ENCODE results near the gene WDR59. TPM values are rescaled to one million over a fixed set of nuclear protein-coding genes. Genes with fewer than 3 reads are reported as not detected.

The WDR59 gene
- total and polyA plus RNA-seq, 2 of the 4 experiments (the other 2 are of a cell fraction) = 29.4 to 44.6 TPM

GRCh38 chr16:74949309-74949708, 35.6 kb downstream of the WDR59 start:
- no peaks in the 10 kb centered on the region; a peak in 1 of 4 replicates for H3K79me1 ChIP-seq (ENCODE audit: low read depth in 1 of 2, low read length in 2 of 2)
- no peak overlapping the region for H3K23ac ChIP-seq (ENCODE audit: low read depth, low read length)
- H2BK5ac ChIP-seq (ENCODE audit: low read depth, low read length, poor library complexity, severe bottlenecking) = no peak overlapping the region
- no peak overlapping the region for H4K91ac ChIP-seq (ENCODE audit: insufficient read depth, low read depth, low read length)
- DNase-seq (no peak), ATAC-seq (ENCODE audit: low read depth) (no peak)
- H3K4me2 ChIP-seq (ENCODE audit: low read depth, low read length) = no peak overlapping the region
- no peaks in the 10 kb centered on the region; the same call in 1 of the 2 replicates for H3K9me1 ChIP-seq (ENCODE audit: insufficient read depth, low read length)
- no peak overlapping the region for H4K8ac ChIP-seq (ENCODE audit: low read depth in 2 of 2, low read length in 2 of 2)
- no peaks in the 10 kb centered on the region for H3K9me3 ChIP-seq (ENCODE audit: control insufficient read depth, insufficient read depth, low read length)
- intact Hi-C loops (cut with micrococcal nuclease) (no loop called here), in situ Hi-C loops (cut with MboI; ENCODE audit: low sequenced_read_pairs) (no loop called here), dilution Hi-C loops (cut with HindIII; ENCODE audit: low sequenced_read_pairs, unreplicated experiment) (no loop called here)
- no peak overlapping the region for H3K56ac ChIP-seq (ENCODE audit: extremely low read depth, insufficient read depth, low read length)
- H2AFZ ChIP-seq (replicated peaks; ENCODE audit: low read length, poor library complexity) = no peak overlapping the region
- H2BK15ac ChIP-seq (ENCODE audit: low read depth, low read length) = no peak overlapping the region
- H3K18ac ChIP-seq (ENCODE audit: low read depth, low read length) = no peak overlapping the region
- H3K27ac ChIP-seq (ENCODE audit: insufficient read depth, low read length) = no peak overlapping the region
- H3K36me3 ChIP-seq (ENCODE audit: control insufficient read depth, insufficient read depth, low read length) = peaks cover 27% of the 10 kb centered on the region
- no peaks in the 10 kb centered on the region for H3K4me1 ChIP-seq (ENCODE audit: control insufficient read depth, insufficient read depth, low read length)
- no CpG with 5 or more reads among the region's 3 CpGs for WGBS, 2 experiments (ENCODE audit: extremely low coverage in 2 of 2, insufficient read length in 1 of 2)
- TF ChIP-seq MAFK (IDR thresholded peaks at IDR 0.05; ENCODE audit: low read depth, low read length) (no peak), CTCF (conservative IDR thresholded peaks at IDR 0.05; ENCODE audit: low read depth, low read length) (no peak), POLR2A (IDR thresholded peaks at IDR 0.05; ENCODE audit: low read depth, low read length) (no peak), RCOR1 (IDR thresholded peaks at IDR 0.05; ENCODE audit: insufficient replicate concordance, low read length) (no peak), RAD21 (IDR thresholded peaks at IDR 0.05; ENCODE audit: low read length) (no peak), FOS (IDR thresholded peaks at IDR 0.05; ENCODE audit: low read depth, low read length) (no peak), NFE2L2 (IDR thresholded peaks at IDR 0.05; ENCODE audit: low read depth, low read length) (no peak), BHLHE40 (IDR thresholded peaks at IDR 0.05; ENCODE audit: low read depth, low read length) (no peak), CEBPB (IDR thresholded peaks at IDR 0.05; ENCODE audit: low read depth, low read length) (no peak), MXI1 (IDR thresholded peaks at IDR 0.05; ENCODE audit: borderline replicate concordance, low read depth, low read length) (no peak), USF2 (IDR thresholded peaks at IDR 0.05; ENCODE audit: low read depth, low read length) (no peak), CHD1 (IDR thresholded peaks at IDR 0.05; ENCODE audit: low read depth, low read length) (no peak), ELK1 (IDR thresholded peaks at IDR 0.05; ENCODE audit: borderline replicate concordance, low read depth, low read length) (no peak), MAZ (IDR thresholded peaks at IDR 0.05; ENCODE audit: borderline replicate concordance, low read depth, low read length) (no peak), SMC3 (IDR thresholded peaks at IDR 0.05; ENCODE audit: low read depth, low read length) (no peak), RFX5 (IDR thresholded peaks at IDR 0.05; ENCODE audit: low read depth, low read length) (no peak)
- H4K20me1 ChIP-seq (ENCODE audit: insufficient read depth, low read length) = no peaks in the 10 kb centered on the region
- ChIA-PET POLR2A (ENCODE audit: unreplicated experiment) (no interaction called here), CTCF (no interaction called here)
- no peak overlapping the region for H4K5ac ChIP-seq (ENCODE audit: low read depth, low read length)
- H2AK9ac ChIP-seq (replicated peaks; ENCODE audit: low read depth, low read length, poor library complexity) = no peak overlapping the region
- H2BK120ac ChIP-seq (ENCODE audit: low read depth, low read length) = no peak overlapping the region
- H3K4ac ChIP-seq (ENCODE audit: low read depth, low read length) = no peak overlapping the region
- no peak overlapping the region for H3K4me3 ChIP-seq (ENCODE audit: insufficient read depth, low read depth, low read length)
- H3K27me3 ChIP-seq (ENCODE audit: control insufficient read depth, insufficient read depth, low read length) = no peaks in the 10 kb centered on the region
- H2AK5ac ChIP-seq (ENCODE audit: low read depth, low read length) = no peak overlapping the region
- BruUV-seq (replicated peaks) = no TSS peak
- H3K9ac ChIP-seq (ENCODE audit: low read depth, low read length) = no peak overlapping the region
- no peak overlapping the region for H2BK20ac ChIP-seq (ENCODE audit: low read depth, low read length)
- no peak overlapping the region for H3K14ac ChIP-seq (replicated peaks; ENCODE audit: low read depth, low read length)

Measured in IMR-90 (cell line).